ENCODE data around the gene U2AF1L4.

GRCh38 chr19:35785339-35785627 lies 40.1 kb upstream of the U2AF1L4 start:
- no peak for TF ChIP-seq CTCF (IDR thresholded peaks at IDR 0.05; ENCODE audit: poor library complexity)
- TF ChIP-seq EZH2phosphoT487 (IDR thresholded peaks at IDR 0.05; ENCODE audit: low read depth, severe bottlenecking, unreplicated experiment), result no peak
- TF ChIP-seq EZH2 (IDR thresholded peaks at IDR 0.05; ENCODE audit: borderline replicate concordance), result no peak

All from hepatocyte (in vitro differentiated cells).